HEK293T (cell line): ENCODE measurements around the gene SIGLEC14.

Source experiments
- ARNT ChIP-seq: fragments of 450-650 bp; IDR thresholded peaks from 2 replicates; pipeline ENCODE4 v1.6.1; 2017; ENCODE audit warnings: mild to moderate bottlenecking
- BHLHE40 ChIP-seq: fragments of 450-650 bp; IDR thresholded peaks from 2 replicates; pipeline ENCODE4 v1.6.1; 2016; ENCODE audit warnings: mild to moderate bottlenecking, moderate library complexity, borderline replicate concordance
- CTBP1 ChIP-seq: fragments of 450-650 bp; IDR thresholded peaks from 2 replicates; pipeline ENCODE4 v1.6.1; 2016; ENCODE audit warnings: borderline replicate concordance
- ELF4 ChIP-seq: fragments of 450-650 bp; IDR thresholded peaks from 2 replicates; pipeline ENCODE4 v1.6.1; 2017; ENCODE audit warnings: antibody characterized with exemption
- FOXA1 ChIP-seq: fragments of 450-650 bp; IDR thresholded peaks from 2 replicates; pipeline ENCODE4 v1.6.1; 2016; ENCODE audit warnings: mild to moderate bottlenecking
- FOXK2 ChIP-seq: fragments of 450-650 bp; IDR thresholded peaks from 2 replicates; pipeline ENCODE4 v1.6.1; 2016; ENCODE audit warnings: mild to moderate bottlenecking
- FOXM1 ChIP-seq: fragments of 450-650 bp; IDR thresholded peaks from 2 replicates; pipeline ENCODE4 v1.6.1; 2017; ENCODE audit warnings: mild to moderate bottlenecking, borderline replicate concordance
- HDGF ChIP-seq: fragments of 450-650 bp; IDR thresholded peaks from 2 replicates; pipeline ENCODE4 v1.6.1; 2017; ENCODE audit warnings: antibody characterized with exemption, borderline replicate concordance
- L3MBTL2 ChIP-seq: fragments of 450-650 bp; conservative IDR thresholded peaks from 2 replicates; pipeline ENCODE4 v1.6.1; 2016; ENCODE audit warnings: mild to moderate bottlenecking
- LEF1 ChIP-seq: fragments of 450-650 bp; IDR thresholded peaks from 2 replicates; pipeline ENCODE4 v1.6.1; 2017; ENCODE audit warnings: mild to moderate bottlenecking, borderline replicate concordance
- NFRKB ChIP-seq: fragments of 450-650 bp; IDR thresholded peaks from 2 replicates; pipeline ENCODE4 v1.6.1; 2016; ENCODE audit warnings: mild to moderate bottlenecking, moderate library complexity
- SP1 ChIP-seq: fragments of 450-650 bp; IDR thresholded peaks from 2 replicates; pipeline ENCODE4 v1.6.1; 2017
- TARDBP ChIP-seq: fragments of 450-650 bp; IDR thresholded peaks from 2 replicates; pipeline ENCODE4 v1.6.1; 2016
- ZNF384 ChIP-seq: fragments of 450-650 bp; IDR thresholded peaks from 2 replicates; pipeline ENCODE4 v1.6.1; 2016

- no peak for TF ChIP-seq FOXM1
- TF ChIP-seq FOXA1, result no peak
- TF ChIP-seq SP1, result no peak
- no peak for TF ChIP-seq ZNF384
- no peak for TF ChIP-seq CTBP1
- TF ChIP-seq HDGF, result no peak
- no peak for TF ChIP-seq BHLHE40
- no peak for TF ChIP-seq LEF1
- no peak for TF ChIP-seq TARDBP
- no peak for TF ChIP-seq NFRKB
- no peak for TF ChIP-seq FOXK2
- no peak for TF ChIP-seq L3MBTL2
- TF ChIP-seq ELF4, result no peak
- no peak for TF ChIP-seq ARNT
Measured at GRCh38 chr19:51651216-51651846, 4.7 kb upstream of the SIGLEC14 start.
